DND-41 (cell line): ENCODE results near the gene CCDC77.

Experiments used
- CTCF ChIP-seq: IDR thresholded peaks from 2 replicates; pipeline ENCODE4 v1.5.1; 2012; ENCODE audit warnings: borderline replicate concordance, low read length, moderate library complexity, mild to moderate bottlenecking; ENCODE audit not compliant: poor library complexity, severe bottlenecking; ENCODE audit errors: extremely low read depth
- EZH2 ChIP-seq: IDR thresholded peaks from 3 replicates; pipeline ENCODE4 v1.6.1; 2012; ENCODE audit warnings: borderline replicate concordance, low read depth, mild to moderate bottlenecking, moderate library complexity, low read length, inconsistent platforms; ENCODE audit not compliant: severe bottlenecking

- TF ChIP-seq CTCF: no peak
- TF ChIP-seq EZH2: no peak
These were observed 51.3 kb downstream of the CCDC77 start for GRCh38 chr12:452667-453210.
